ENCODE measurements around the gene TMEM250.

The TMEM250 gene

DNA sequence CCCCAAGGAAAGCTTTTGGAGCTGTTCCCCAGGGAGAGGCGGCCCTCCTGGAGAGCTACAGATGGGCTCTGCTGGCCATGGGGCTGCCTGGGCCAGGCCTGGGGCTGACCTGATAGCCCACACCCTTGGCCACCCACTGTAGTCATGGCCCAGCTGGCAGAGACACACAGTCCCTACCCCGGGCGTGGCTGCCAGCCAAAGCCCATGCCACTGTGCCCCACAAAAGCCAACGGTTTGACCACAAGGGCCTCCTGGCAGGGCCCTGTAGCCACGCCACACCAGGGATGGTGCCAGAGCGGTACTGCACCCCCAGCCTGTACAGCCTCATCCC lies 38.8 kb downstream of the TMEM250 start:
- Histone ChIP-seq H3K27me3 (ENCODE audit: control insufficient read depth, insufficient read depth, low read length) (no peaks in the 10 kb centered on the region), H3K9ac (ENCODE audit: low read depth, low read length) (no peak overlapping the region), H3K36me3 (ENCODE audit: control insufficient read depth, insufficient read depth, low read length) (no peaks in the 10 kb centered on the region), H3K4me1 (ENCODE audit: control insufficient read depth, insufficient read depth, low read length) (no peaks in the 10 kb centered on the region), H3K4me3 (ENCODE audit: low read depth, low read length) (no peak overlapping the region), H3K9me3 (ENCODE audit: control insufficient read depth, insufficient read depth, low read length) (no peaks in the 10 kb centered on the region)

DNA sequence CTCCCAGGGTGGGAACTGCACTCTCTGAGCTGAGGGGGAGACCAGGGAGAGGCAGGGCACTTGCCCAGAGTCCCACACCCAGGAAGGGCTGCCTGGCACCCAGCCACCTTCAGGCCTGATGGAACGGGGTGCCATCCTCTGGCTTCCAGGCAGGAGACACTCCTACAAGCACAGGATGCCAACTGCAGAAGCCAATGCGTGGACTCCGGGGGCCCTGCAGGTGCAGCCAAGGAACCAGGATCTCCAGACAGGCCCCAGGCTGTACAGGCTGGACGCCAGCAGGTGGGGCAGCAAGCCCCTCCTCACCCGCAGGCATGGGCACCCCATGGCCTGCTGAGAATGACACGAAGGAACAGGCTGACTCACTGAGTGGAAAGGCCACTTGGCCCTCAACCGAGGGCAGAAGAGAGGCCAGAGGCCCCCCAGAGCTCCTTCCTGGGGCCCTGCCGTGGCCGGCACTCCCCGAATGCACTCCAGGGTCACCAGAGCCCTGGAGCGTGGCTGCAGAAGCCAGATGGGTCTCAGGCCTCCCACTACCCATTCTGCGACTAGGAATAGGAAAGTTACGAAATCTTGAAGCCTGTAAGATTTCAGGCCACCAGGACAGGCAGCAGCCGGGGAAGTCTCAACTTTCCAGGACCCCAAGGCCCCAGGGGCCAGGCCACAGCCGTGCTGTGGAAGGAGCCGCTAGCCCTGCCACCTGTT lies 39.3 kb downstream of the TMEM250 start:
- Histone ChIP-seq H3K27me3 (ENCODE audit: control insufficient read depth, insufficient read depth, low read length) (no peaks in the 10 kb centered on the region), H3K4me1 (ENCODE audit: control insufficient read depth, insufficient read depth, low read length) (no peaks in the 10 kb centered on the region), H3K36me3 (ENCODE audit: control insufficient read depth, insufficient read depth, low read length) (no peaks in the 10 kb centered on the region), H3K9ac (ENCODE audit: low read depth, low read length) (no peak overlapping the region), H3K4me3 (ENCODE audit: low read depth, low read length) (no peak overlapping the region), H3K9me3 (ENCODE audit: control insufficient read depth, insufficient read depth, low read length) (no peaks in the 10 kb centered on the region)

DNA sequence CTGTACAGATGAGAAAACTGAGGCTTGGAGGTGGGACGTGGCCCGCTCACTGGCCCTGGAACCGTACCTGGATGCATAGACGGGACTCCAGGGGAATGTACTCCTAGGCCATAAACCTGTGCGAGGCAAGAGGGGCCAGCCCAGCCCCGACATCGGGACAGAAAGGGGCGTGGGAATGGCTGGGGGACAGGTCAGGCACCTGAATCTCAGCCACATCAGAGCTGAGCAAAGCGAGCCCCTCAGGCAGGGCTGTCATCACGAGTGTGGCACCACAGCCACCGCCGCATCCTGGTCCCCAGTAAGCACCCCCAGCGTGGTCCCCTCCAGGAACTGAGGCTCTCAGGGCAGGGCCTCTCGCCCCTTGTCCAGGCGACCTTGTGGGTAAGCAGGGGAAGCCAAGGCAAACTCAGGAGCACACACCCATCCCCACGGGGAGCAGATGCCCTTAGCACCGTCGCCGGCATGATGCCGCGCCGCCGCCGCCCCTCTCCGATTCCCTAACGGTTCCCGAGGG lies 40.1 kb downstream of the TMEM250 start:
- H3K27me3 ChIP-seq (ENCODE audit: control insufficient read depth, insufficient read depth, low read length): no peaks in the 10 kb centered on the region
- no peaks in the 10 kb centered on the region for H3K4me1 ChIP-seq (ENCODE audit: control insufficient read depth, insufficient read depth, low read length)
- H3K9ac ChIP-seq (ENCODE audit: low read depth, low read length): no peak overlapping the region
- no peaks in the 10 kb centered on the region for H3K9me3 ChIP-seq (ENCODE audit: control insufficient read depth, insufficient read depth, low read length)
- no peak overlapping the region for H3K4me3 ChIP-seq (ENCODE audit: low read depth, low read length)
- H3K36me3 ChIP-seq (ENCODE audit: control insufficient read depth, insufficient read depth, low read length): peaks cover 2% of the 10 kb centered on the region

DNA sequence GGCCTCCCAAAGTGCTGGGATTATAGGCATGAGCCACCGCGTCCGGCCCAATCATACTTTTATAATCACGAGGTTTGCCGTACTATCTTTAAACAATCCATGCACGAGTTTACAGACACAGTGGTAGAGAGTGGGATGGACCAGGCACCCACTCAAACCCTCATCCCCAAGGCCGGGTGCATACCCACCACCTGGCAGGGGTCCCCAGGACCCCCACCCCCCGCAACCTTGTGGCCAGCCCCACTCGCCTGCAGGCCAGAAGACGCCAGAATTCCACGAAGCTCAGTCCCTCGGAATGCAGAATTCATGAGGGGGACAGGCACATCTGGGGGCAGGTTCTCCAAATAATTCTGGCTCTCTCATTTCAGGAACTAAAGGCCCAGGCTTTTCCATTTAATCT lies 40.7 kb downstream of the TMEM250 start:
- no peak overlapping the region for H3K9ac ChIP-seq (ENCODE audit: low read depth, low read length)
- H3K27me3 ChIP-seq (ENCODE audit: control insufficient read depth, insufficient read depth, low read length): no peaks in the 10 kb centered on the region
- no peaks in the 10 kb centered on the region for H3K4me1 ChIP-seq (ENCODE audit: control insufficient read depth, insufficient read depth, low read length)
- no peak overlapping the region for H3K4me3 ChIP-seq (ENCODE audit: low read depth, low read length)
- H3K9me3 ChIP-seq (ENCODE audit: control insufficient read depth, insufficient read depth, low read length): no peaks in the 10 kb centered on the region
- peaks cover 2% of the 10 kb centered on the region for H3K36me3 ChIP-seq (ENCODE audit: control insufficient read depth, insufficient read depth, low read length)

DNA sequence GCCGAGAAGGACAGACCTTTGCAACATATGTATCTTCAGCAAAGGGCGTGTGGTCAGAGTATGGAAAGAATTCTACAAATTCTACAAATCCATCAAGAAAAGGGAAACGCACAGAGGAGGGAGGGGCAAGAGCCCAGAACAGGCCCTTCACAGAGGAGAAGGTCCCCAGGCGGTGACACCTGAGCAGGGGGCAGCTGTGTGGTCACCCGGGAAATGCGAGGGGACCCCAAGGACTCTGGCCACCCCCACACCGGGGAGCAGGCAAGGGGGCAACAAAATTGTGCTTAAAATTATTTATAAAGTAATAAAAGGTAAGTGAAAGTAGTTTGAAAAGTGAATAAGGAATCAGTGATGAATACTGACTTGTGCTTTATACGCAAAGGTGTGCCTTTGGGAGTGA lies 41.2 kb downstream of the TMEM250 start:
- no peak overlapping the region for H3K4me3 ChIP-seq (ENCODE audit: low read depth, low read length)
- H3K27me3 ChIP-seq (ENCODE audit: control insufficient read depth, insufficient read depth, low read length): no peaks in the 10 kb centered on the region
- no peak overlapping the region for H3K9ac ChIP-seq (ENCODE audit: low read depth, low read length)
- no peaks in the 10 kb centered on the region for H3K9me3 ChIP-seq (ENCODE audit: control insufficient read depth, insufficient read depth, low read length)
- peaks cover 2% of the 10 kb centered on the region for H3K36me3 ChIP-seq (ENCODE audit: control insufficient read depth, insufficient read depth, low read length)
- no peaks in the 10 kb centered on the region for H3K4me1 ChIP-seq (ENCODE audit: control insufficient read depth, insufficient read depth, low read length)

DNA sequence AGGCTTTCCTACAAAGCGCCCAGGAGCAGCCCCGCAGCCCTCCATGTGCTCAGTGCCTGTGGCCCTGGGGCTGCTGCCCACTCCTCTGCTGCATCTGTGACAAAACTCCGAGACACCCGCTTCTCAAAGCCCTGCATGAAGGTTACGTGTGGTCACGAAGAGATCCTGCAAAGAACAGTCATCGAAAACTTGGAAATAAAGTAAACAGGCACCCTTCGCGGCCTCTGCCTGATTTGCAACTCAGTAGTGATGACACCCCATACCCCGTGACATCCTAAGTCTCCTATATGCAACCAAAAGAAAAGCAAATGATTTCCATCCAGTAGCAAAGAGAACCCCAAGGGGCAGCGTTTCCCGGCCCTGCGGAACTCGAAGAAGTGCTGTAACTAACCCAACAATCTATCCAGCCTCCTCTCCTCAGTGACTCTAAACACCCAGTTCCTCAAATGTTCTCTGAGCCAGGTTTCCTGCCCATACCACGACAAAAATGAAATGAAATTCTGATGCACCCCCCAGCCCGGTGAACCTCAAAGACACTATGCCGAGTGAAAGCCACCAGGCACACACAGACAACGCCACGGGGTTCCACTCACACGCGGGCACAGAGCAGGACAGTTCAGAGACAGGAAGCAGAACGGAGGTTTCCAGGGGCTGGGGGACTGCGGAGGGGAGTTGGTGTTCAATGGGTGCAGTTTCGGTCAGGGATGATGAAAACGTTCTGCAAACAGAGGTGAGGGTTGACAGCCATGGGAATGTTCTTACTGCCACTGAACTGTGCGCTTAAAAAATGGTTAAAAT lies 42.6 kb downstream of the TMEM250 start:
- Histone ChIP-seq H3K9ac (ENCODE audit: low read depth, low read length) (no peak overlapping the region), H3K9me3 (ENCODE audit: control insufficient read depth, insufficient read depth, low read length) (no peaks in the 10 kb centered on the region), H3K27me3 (ENCODE audit: control insufficient read depth, insufficient read depth, low read length) (no peaks in the 10 kb centered on the region), H3K4me3 (ENCODE audit: low read depth, low read length) (no peak overlapping the region), H3K36me3 (ENCODE audit: control insufficient read depth, insufficient read depth, low read length) (peaks cover 2% of the 10 kb centered on the region), H3K4me1 (ENCODE audit: control insufficient read depth, insufficient read depth, low read length) (no peaks in the 10 kb centered on the region)

DNA sequence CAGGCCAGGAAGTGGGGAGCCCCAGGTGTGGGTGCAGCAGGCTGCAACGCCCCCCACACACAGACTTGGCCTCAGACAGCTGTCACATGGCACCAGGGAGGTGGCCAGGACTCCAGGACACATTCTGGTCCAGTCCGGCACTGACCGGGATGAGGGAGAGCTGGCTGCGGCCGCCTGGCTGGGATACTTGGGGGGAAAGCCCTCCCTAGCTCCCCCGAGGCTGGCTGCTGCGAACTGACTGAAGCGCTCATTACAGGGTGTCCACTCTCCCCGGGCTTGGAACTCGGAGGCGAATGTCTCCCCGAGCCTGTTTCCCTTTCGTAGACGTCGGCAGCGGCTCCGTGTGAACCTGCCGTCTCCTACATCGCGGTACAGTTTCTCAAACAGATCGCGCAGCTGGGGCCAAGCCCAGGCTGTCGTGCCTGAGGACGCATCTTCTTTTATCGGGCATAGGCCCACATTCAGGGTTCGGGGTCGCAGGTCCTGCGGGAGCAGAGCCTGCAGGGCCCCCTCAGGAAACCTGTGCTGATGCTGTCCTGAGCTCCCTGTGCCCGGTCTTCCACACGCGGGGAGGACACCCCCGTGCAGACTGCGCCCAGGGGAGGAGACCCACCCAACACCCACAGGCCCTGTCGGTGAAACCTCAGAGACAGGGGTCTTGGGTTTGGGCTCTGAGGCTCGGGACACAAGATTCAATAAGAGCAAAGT lies 43.4 kb downstream of the TMEM250 start:
- Histone ChIP-seq H3K36me3 (ENCODE audit: control insufficient read depth, insufficient read depth, low read length) (peaks cover 2% of the 10 kb centered on the region), H3K9me3 (ENCODE audit: control insufficient read depth, insufficient read depth, low read length) (no peaks in the 10 kb centered on the region), H3K27me3 (ENCODE audit: control insufficient read depth, insufficient read depth, low read length) (no peaks in the 10 kb centered on the region), H3K4me1 (ENCODE audit: control insufficient read depth, insufficient read depth, low read length) (no peaks in the 10 kb centered on the region), H3K4me3 (ENCODE audit: low read depth, low read length) (no peak overlapping the region), H3K9ac (ENCODE audit: low read depth, low read length) (no peak overlapping the region)

DNA sequence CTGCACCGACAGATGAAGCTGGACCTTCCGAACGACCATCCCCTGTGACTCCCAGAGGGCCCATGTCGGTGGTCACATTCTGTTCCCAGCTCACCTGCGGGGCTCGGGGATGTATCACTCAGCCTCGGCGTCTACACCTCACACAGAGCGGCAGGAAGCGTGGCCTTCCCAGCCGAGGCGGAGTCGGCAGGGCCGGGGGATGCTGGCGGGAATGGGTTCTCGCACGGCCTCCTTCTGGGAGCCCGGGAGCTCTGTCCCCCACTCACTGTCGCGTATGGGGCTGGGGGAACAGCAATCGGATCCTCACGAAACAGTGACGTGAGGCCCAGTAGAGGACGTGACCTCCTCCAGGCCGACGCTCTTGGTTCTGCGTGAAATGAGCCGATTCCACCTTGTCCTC lies 44.0 kb downstream of the TMEM250 start:
- Histone ChIP-seq H3K9ac (ENCODE audit: low read depth, low read length) (no peak overlapping the region), H3K36me3 (ENCODE audit: control insufficient read depth, insufficient read depth, low read length) (peaks cover 2% of the 10 kb centered on the region), H3K4me3 (ENCODE audit: low read depth, low read length) (no peak overlapping the region), H3K9me3 (ENCODE audit: control insufficient read depth, insufficient read depth, low read length) (no peaks in the 10 kb centered on the region), H3K27me3 (ENCODE audit: control insufficient read depth, insufficient read depth, low read length) (no peaks in the 10 kb centered on the region), H3K4me1 (ENCODE audit: control insufficient read depth, insufficient read depth, low read length) (no peaks in the 10 kb centered on the region)

All from iPS-15b (cell line).